Natural killer cell (primary cell): Measurements from ENCODE around the gene UNC93A. TPM values are rescaled to one million over a fixed set of nuclear protein-coding genes. Genes with fewer than 3 reads are reported as not detected.

ENCODE experiments used
- ATAC-seq, 3 donors: fragments of 150-1000 bp in 2 of 3; fragments of 200-7000 bp in 1 of 3; cut with Tn5 transposase; 1 replicate in 1 of 3; 2 replicates in 2 of 3; pipeline ENCODE4 v1.10.0; 2021; ENCODE audit warnings: mild to moderate bottlenecking in 2 of 3, moderate library complexity in 2 of 3
- DNase-seq, 2 donors: peaks; one replicate each; pipeline versions ENCODE4 v3.0.0 to v3.0.0-alpha.2; 2013 to 2021; ENCODE audit warnings: mixed read lengths in 1 of 2
- H3K27ac ChIP-seq: one replicate; pipeline ENCODE4 v1.5.1; 2013; ENCODE audit warnings: mild to moderate bottlenecking, low read length
- H3K27me3 ChIP-seq: one replicate; pipeline ENCODE4 v1.6.1; 2013; ENCODE audit warnings: low read length; ENCODE audit not compliant: control insufficient read depth, insufficient read depth
- H3K36me3 ChIP-seq: one replicate; pipeline ENCODE4 v1.6.1; 2013; ENCODE audit warnings: low read length; ENCODE audit not compliant: control insufficient read depth, insufficient read depth
- H3K4me1 ChIP-seq: one replicate; pipeline ENCODE4 v1.6.1; 2013; ENCODE audit warnings: low read length; ENCODE audit not compliant: control insufficient read depth, insufficient read depth
- H3K4me3 ChIP-seq: one replicate; pipeline ENCODE4 v1.5.1; 2013; ENCODE audit warnings: low read length
- H3K9me3 ChIP-seq: one replicate; pipeline ENCODE4 v1.6.1; 2013; ENCODE audit warnings: low read length; ENCODE audit not compliant: control insufficient read depth, insufficient read depth
- H3K27ac Mint-ChIP-seq, 2 donors: one replicate each; pipeline ENCODE4 v1.8.0; 2022; ENCODE audit warnings: mild to moderate bottlenecking in 2 of 2, mixed read lengths in 2 of 2, moderate library complexity in 1 of 2
- H3K27me3 Mint-ChIP-seq, 2 donors: one replicate each; pipeline ENCODE4 v1.8.0; 2022; ENCODE audit warnings: low read depth in 2 of 2, mixed read lengths in 2 of 2
- H3K36me3 Mint-ChIP-seq: one replicate; pipeline ENCODE4 v1.8.0; 2022; ENCODE audit warnings: mixed read lengths
- H3K4me1 Mint-ChIP-seq, 2 donors: one replicate each; pipeline ENCODE4 v1.8.0; 2022; ENCODE audit warnings: mixed read lengths in 2 of 2
- H3K4me3 Mint-ChIP-seq: one replicate; pipeline ENCODE4 v1.8.0; 2022; ENCODE audit warnings: mild to moderate bottlenecking, moderate library complexity, mixed read lengths
- H3K9me3 Mint-ChIP-seq, 2 donors: one replicate each; pipeline ENCODE4 v1.8.0; 2022; ENCODE audit warnings: mixed read lengths in 2 of 2
- WGBS: methylation state at CpG from one replicate; pipeline ENCODE4 v1.1.7; 2013; ENCODE audit warnings: missing lambda C conversion rate; ENCODE audit not compliant: insufficient coverage; 5-methylcytosine and 5-hydroxymethylcytosine counted together
- intact Hi-C: fragments of 100-400 bp; cut with micrococcal nuclease; formaldehyde crosslinking; loops from one replicate; pipeline ENCODE4 v1.14.2; 2022
- total RNA-seq, 4 donors: library from RNA; stranded (reverse); fragments of 120-200 nt in 1 of 4; gene quantifications; one replicate each; pipeline versions ENCODE4 v1.2.3 to v1.2.4, GENCODE V29; 2013 to 2022
- TF ChIP-seq, protein P1 (sequence below): fragments of 200-600 bp; IDR thresholded peaks from one replicate; pipeline ENCODE4 v1.8.0; 2022; ENCODE audit warnings: antibody characterized with exemption

The UNC93A gene
- total RNA-seq, 3 donors from 2014 or later (not counting 1 experiment from before 2014, with no cell fraction given), result not detected

DNA sequence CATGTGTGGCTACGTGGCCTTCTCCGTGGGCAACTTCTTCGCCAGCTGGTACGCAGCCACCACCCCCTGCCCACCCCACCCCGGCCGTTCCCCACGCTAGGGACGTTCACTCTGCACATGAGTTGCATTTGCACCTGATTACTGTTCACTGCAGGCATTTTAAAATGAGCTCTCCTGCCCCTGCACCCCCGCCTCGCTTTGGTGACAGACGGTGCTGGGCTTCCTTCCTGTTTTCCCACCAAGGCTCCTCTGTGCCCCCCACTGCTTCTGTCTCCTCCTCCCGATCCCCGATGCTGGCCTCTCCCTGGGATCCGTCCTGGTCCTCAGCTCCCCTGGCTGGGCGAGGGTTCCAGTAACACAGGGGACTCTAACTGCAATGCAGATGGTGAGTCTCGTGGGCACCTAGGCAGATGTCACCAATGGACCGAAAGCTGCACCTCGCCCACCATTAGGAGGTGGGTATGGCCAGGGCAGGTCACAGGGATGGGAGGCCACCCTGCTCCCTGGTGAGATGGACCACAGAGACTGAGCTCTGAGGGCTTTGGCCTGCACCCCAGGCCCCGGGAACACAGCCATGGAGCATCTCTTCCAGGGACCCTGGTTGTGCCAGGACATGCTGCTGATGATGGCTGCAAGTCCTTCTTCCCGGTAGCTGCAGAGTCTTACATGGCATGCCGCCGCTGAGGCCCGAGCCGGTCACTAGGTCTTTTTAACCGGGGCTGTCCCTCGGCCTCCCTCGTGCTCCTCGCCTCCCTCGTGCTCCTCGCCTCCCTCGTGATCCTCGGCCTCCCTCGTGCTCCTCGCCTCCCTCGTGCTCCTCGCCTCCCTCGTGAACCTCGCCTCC, 3.8 kb downstream of the UNC93A start:
- Mint-ChIP-seq H3K27me3 (peaks cover 0 to 3% of the 10 kb centered on the region in 2 donors), H3K36me3 (no peaks in the 10 kb centered on the region), H3K4me3 (no peak overlapping the region), H3K4me1 (no peaks in the 10 kb centered on the region), H3K9me3 (no peaks in the 10 kb centered on the region), H3K27ac (no peak overlapping the region)
- DNase-seq (no peak), ATAC-seq (no peak)
- no peaks in the 10 kb centered on the region for H3K4me1 ChIP-seq
- H3K27me3 ChIP-seq, result no peaks in the 10 kb centered on the region
- intact Hi-C loops, result loop anchor here (5.0 kb wide), 1 partner anchor 518 kb away; no protein-coding TSS in a partner anchor
- WGBS, result 80% methylated on average over 38 of the region's 38 CpGs
- no peaks in the 10 kb centered on the region for H3K9me3 ChIP-seq
- TF ChIP-seq, protein P1, sequence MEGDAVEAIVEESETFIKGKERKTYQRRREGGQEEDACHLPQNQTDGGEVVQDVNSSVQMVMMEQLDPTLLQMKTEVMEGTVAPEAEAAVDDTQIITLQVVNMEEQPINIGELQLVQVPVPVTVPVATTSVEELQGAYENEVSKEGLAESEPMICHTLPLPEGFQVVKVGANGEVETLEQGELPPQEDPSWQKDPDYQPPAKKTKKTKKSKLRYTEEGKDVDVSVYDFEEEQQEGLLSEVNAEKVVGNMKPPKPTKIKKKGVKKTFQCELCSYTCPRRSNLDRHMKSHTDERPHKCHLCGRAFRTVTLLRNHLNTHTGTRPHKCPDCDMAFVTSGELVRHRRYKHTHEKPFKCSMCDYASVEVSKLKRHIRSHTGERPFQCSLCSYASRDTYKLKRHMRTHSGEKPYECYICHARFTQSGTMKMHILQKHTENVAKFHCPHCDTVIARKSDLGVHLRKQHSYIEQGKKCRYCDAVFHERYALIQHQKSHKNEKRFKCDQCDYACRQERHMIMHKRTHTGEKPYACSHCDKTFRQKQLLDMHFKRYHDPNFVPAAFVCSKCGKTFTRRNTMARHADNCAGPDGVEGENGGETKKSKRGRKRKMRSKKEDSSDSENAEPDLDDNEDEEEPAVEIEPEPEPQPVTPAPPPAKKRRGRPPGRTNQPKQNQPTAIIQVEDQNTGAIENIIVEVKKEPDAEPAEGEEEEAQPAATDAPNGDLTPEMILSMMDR, result no peak
- H3K4me3 ChIP-seq, result no peak overlapping the region
- no peaks in the 10 kb centered on the region for H3K36me3 ChIP-seq
- no peak overlapping the region for H3K27ac ChIP-seq

- H3K27ac ChIP-seq, result no peak overlapping the region
- Mint-ChIP-seq H3K4me1 (no peaks in the 10 kb centered on the region), H3K27ac (no peak overlapping the region), H3K36me3 (no peaks in the 10 kb centered on the region), H3K9me3 (no peaks in the 10 kb centered on the region), H3K4me3 (no peak overlapping the region), H3K27me3 (peaks cover 0 to 3% of the 10 kb centered on the region in 2 donors)
- 91% methylated on average over 43 of the region's 43 CpGs for WGBS
- H3K4me3 ChIP-seq, result no peak overlapping the region
- intact Hi-C loops, result no loop called here
- H3K9me3 ChIP-seq, result no peaks in the 10 kb centered on the region
- no peak for ATAC-seq
- TF ChIP-seq, protein P1, result no peak
- no peaks in the 10 kb centered on the region for H3K36me3 ChIP-seq
- H3K27me3 ChIP-seq, result no peaks in the 10 kb centered on the region
- no peaks in the 10 kb centered on the region for H3K4me1 ChIP-seq
- DNase-seq, result no peak
These were observed 4.6 kb downstream of the UNC93A start for GRCh38 chr6:167295495-167296292.

DNA sequence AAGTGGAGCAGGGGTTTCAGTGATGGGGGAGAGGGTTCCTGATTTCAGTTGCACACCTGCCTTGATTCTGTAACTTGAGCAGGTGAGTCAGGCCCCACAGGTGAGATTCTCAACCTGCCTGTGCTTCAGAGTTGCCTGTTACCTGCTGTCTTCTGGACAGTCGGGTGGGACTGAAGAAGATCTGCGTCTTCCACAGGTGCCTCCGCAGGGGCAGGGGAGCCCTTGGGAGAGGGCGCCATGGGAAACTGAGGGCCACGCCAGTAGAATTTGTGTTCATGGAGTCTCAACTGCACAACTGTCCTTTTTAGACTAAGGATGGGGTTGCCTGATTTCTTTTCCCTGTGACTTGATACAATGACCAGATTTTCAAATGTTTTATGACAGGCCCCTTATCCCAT, 5.2 kb downstream of the UNC93A start:
- Mint-ChIP-seq H3K27me3 (peaks cover 0 to 3% of the 10 kb centered on the region in 2 donors), H3K27ac (no peak overlapping the region), H3K4me3 (no peak overlapping the region), H3K9me3 (no peaks in the 10 kb centered on the region), H3K36me3 (no peaks in the 10 kb centered on the region), H3K4me1 (no peaks in the 10 kb centered on the region)
- DNase-seq (no peak), ATAC-seq (no peak)
- Histone ChIP-seq H3K4me3 (no peak overlapping the region), H3K4me1 (no peaks in the 10 kb centered on the region), H3K27me3 (no peaks in the 10 kb centered on the region), H3K9me3 (no peaks in the 10 kb centered on the region), H3K27ac (no peak overlapping the region), H3K36me3 (no peaks in the 10 kb centered on the region)
- TF ChIP-seq, protein P1, result no peak
- intact Hi-C loops, result no loop called here
- WGBS, result 92% methylated on average over 5 of the region's 5 CpGs
